Osteoblast (primary cell): Measurements from ENCODE around the gene PIGW. TPM values are rescaled to one million over a fixed set of nuclear protein-coding genes. Genes with fewer than 3 reads are reported as not detected.

Experiments
- DNase-seq: peaks from one replicate; pipeline ENCODE4 v3.0.0; 2011; ENCODE audit warnings: low spot score, mixed read lengths; ENCODE audit not compliant: insufficient read length; ENCODE audit errors: missing footprints
- H2AFZ ChIP-seq: 2 replicates; pipeline ENCODE4 v1.6.0; 2011; ENCODE audit warnings: mild to moderate bottlenecking, low read length
- H3K27ac ChIP-seq: 2 replicates; pipeline ENCODE4 v1.5.1; 2011; ENCODE audit warnings: mild to moderate bottlenecking, low read depth, low read length, moderate library complexity
- H3K27me3 ChIP-seq: 2 replicates; pipeline ENCODE4 v1.6.0; 2012; ENCODE audit warnings: mild to moderate bottlenecking, control low read depth, inconsistent platforms, low read length, moderate library complexity; ENCODE audit not compliant: insufficient read depth
- H3K36me3 ChIP-seq: 2 replicates; pipeline ENCODE4 v1.5.1; 2011; ENCODE audit warnings: mild to moderate bottlenecking, low read length, control low read depth, moderate library complexity; ENCODE audit not compliant: insufficient read depth
- H3K4me1 ChIP-seq: 2 replicates; pipeline ENCODE4 v1.5.1; 2011; ENCODE audit warnings: mild to moderate bottlenecking, low read length, control low read depth, moderate library complexity; ENCODE audit not compliant: insufficient read depth
- H3K4me2 ChIP-seq: 2 replicates; pipeline ENCODE4 v1.6.0; 2011; ENCODE audit warnings: mild to moderate bottlenecking, low read length; ENCODE audit not compliant: insufficient read depth
- H3K4me3 ChIP-seq: fragments of 200-600 bp; sonication (generic); 3 replicates; pipeline ENCODE4 v1.5.1; 2012; ENCODE audit warnings: mild to moderate bottlenecking, low read length, inconsistent platforms; ENCODE audit not compliant: insufficient read depth
- H3K79me2 ChIP-seq: 2 replicates; pipeline ENCODE4 v1.6.0; 2012; ENCODE audit warnings: mild to moderate bottlenecking, low read length, control low read depth, inconsistent platforms; ENCODE audit not compliant: insufficient read depth
- H3K9me3 ChIP-seq: 2 replicates; pipeline ENCODE4 v1.5.1; 2011; ENCODE audit warnings: low read depth, low read length, control low read depth
- H4K20me1 ChIP-seq: 2 replicates; pipeline ENCODE4 v1.6.0; 2012; ENCODE audit warnings: mild to moderate bottlenecking, low read length, control low read depth; ENCODE audit not compliant: insufficient read depth
- total RNA-seq: library from RNA; depleted of rRNA; stranded (reverse); fragments of >200 nt; gene quantifications from 2 replicates; pipeline ENCODE4 v1.2.3, GENCODE V29; 2012
- TF ChIP-seq, protein P1 (sequence below): IDR thresholded peaks from 2 replicates; pipeline ENCODE4 v1.5.1; 2011; ENCODE audit warnings: mild to moderate bottlenecking, low read depth, low read length, moderate library complexity; ENCODE audit errors: extremely low read depth

The PIGW gene
- total RNA-seq, 1 donor, result 9.0 TPM

DNA sequence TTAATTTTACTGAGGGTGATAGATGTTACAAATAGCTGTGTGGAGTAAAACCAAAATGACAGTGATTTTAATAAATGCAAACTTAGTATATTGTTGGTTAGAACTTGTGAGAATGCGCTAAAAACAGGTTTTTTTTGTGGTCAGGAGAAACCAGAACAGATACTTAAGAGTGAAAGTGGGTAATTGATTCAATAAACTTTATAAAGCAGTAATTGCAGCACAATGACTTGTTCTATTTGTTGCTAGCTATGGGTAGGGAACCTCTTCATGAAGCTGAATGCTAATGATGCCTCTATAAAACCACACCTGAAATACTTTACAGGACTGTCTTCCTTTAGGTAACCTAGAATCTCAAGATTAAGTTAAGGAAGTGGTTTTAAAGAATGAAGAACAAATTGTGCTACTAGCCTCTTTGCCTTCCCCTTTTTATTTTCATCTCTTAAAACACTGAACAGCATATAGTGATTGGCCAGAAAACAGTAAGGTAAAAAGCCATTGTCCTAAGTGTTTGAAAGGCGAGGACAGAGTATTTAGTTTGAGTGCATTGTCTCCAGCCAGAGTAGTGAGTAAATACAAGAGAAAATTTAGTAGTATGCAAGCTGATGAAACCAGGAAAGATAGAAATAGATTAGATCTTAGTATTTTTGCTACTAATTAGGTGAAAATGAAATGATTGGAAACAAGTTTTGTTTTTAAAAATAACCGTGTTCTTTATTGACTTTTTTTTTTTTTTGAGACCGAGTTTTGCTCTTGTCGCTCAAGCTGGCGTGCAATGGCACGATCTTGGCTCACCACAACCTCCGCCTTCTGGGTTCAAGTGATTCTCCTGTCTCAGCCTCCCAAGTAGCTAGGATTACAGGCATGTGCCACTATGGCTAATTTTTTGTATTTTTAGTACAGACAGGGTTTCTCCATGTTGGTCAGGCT lies 16.0 kb downstream of the PIGW start:
- Histone ChIP-seq H3K4me3 (no peak overlapping the region), H2AFZ (no peak overlapping the region), H3K36me3 (peaks cover 10% of the 10 kb centered on the region), H3K27me3 (no peaks in the 10 kb centered on the region), H4K20me1 (peaks cover 75% of the 10 kb centered on the region), H3K79me2 (peaks cover 99% of the 10 kb centered on the region), H3K4me1 (peaks cover 14% of the 10 kb centered on the region), H3K27ac (no peak overlapping the region), H3K4me2 (no peak overlapping the region), H3K9me3 (no peaks in the 10 kb centered on the region)
- DNase-seq, result no peak
- TF ChIP-seq, protein P1, sequence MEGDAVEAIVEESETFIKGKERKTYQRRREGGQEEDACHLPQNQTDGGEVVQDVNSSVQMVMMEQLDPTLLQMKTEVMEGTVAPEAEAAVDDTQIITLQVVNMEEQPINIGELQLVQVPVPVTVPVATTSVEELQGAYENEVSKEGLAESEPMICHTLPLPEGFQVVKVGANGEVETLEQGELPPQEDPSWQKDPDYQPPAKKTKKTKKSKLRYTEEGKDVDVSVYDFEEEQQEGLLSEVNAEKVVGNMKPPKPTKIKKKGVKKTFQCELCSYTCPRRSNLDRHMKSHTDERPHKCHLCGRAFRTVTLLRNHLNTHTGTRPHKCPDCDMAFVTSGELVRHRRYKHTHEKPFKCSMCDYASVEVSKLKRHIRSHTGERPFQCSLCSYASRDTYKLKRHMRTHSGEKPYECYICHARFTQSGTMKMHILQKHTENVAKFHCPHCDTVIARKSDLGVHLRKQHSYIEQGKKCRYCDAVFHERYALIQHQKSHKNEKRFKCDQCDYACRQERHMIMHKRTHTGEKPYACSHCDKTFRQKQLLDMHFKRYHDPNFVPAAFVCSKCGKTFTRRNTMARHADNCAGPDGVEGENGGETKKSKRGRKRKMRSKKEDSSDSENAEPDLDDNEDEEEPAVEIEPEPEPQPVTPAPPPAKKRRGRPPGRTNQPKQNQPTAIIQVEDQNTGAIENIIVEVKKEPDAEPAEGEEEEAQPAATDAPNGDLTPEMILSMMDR, result no peak

- Histone ChIP-seq H3K9me3 (no peaks in the 10 kb centered on the region), H3K4me1 (no peaks in the 10 kb centered on the region), H3K27me3 (no peaks in the 10 kb centered on the region), H3K4me2 (no peak overlapping the region), H3K36me3 (peaks cover 31% of the 10 kb centered on the region), H3K27ac (peak overlapping the region; percentile 6), H4K20me1 (peaks cover 60% of the 10 kb centered on the region), H3K79me2 (peaks cover 99% of the 10 kb centered on the region), H2AFZ (no peak overlapping the region), H3K4me3 (no peak overlapping the region)
- no peak for DNase-seq
- TF ChIP-seq, protein P1, result no peak
These were observed 18.7 kb downstream of the PIGW start for GRCh38 chr17:36553459-36553858.

DNA sequence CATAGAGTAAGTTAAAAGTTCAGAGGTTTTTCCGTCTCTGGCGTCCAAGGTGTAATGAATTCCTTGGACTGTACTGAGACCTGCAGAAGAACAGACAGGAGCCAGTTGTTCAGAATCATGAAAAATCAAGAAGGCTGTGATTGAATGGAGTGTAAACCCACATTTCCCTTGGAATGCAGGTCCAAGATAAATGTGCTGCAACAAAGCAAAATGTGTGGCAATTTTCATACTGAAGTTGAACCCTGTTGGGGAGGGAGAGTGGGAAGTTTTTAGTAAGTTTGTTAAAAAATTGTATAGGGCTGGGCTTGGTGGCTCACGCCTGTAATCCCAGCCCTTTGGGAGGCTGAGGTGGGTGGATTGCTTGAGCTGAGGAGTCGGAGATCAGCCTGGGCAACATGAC lies 31.3 kb downstream of the PIGW start:
- no peaks in the 10 kb centered on the region for H3K4me1 ChIP-seq
- H3K4me2 ChIP-seq, result no peak overlapping the region
- H2AFZ ChIP-seq, result no peak overlapping the region
- H3K9me3 ChIP-seq, result no peaks in the 10 kb centered on the region
- H3K27ac ChIP-seq, result no peak overlapping the region
- no peak for DNase-seq
- peaks cover 71% of the 10 kb centered on the region for H3K36me3 ChIP-seq
- peaks cover 73% of the 10 kb centered on the region for H3K79me2 ChIP-seq
- TF ChIP-seq, protein P1, result no peak
- no peak overlapping the region for H3K4me3 ChIP-seq
- peaks cover 22% of the 10 kb centered on the region for H4K20me1 ChIP-seq
- no peaks in the 10 kb centered on the region for H3K27me3 ChIP-seq

GRCh38 chr17:36575028-36575427 lies 40.2 kb downstream of the PIGW start:
- no peak for DNase-seq
- Histone ChIP-seq H3K4me1 (peaks cover 12% of the 10 kb centered on the region), H3K27ac (no peak overlapping the region), H2AFZ (no peak overlapping the region), H3K9me3 (no peaks in the 10 kb centered on the region), H3K36me3 (peaks cover 60% of the 10 kb centered on the region), H4K20me1 (peaks cover 52% of the 10 kb centered on the region), H3K4me2 (no peak overlapping the region), H3K27me3 (no peaks in the 10 kb centered on the region), H3K4me3 (no peak overlapping the region), H3K79me2 (peaks cover 86% of the 10 kb centered on the region)
- TF ChIP-seq, protein P1, result no peak
